CD4-positive, alpha-beta T cell treated with Interleukin-6 for 4 hours (primary cell): ENCODE data around the gene WDR45B.

Experiments used
- DNase-seq: peaks from one replicate; pipeline ENCODE4 v3.0.0-alpha.2; 2020; ENCODE audit warnings: mixed read lengths

WDR45B gene

GRCh38 chr17:82619641-82620040 is 28.6 kb downstream of the WDR45B start:
- DNase-seq, result no peak

DNA sequence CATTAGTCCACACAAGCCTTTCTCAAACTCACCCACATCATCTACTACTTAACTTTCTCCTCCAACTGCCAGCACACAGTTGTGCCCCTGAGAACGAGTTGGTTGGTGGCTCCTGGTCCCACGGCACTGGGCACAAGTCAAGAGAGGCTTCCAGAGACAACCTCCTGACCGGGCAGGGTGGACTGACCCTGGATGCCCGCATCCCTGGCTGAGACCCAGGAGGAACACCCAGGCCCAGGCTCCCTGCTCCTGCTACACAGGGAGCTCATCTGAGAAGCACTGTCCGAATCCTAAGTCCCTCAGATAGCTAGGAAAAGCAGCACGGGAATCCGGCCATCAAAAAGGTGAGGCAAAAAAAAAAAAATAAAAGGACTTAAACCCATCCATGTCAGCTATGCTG is 29.0 kb downstream of the WDR45B start:
- no peak for DNase-seq

DNA sequence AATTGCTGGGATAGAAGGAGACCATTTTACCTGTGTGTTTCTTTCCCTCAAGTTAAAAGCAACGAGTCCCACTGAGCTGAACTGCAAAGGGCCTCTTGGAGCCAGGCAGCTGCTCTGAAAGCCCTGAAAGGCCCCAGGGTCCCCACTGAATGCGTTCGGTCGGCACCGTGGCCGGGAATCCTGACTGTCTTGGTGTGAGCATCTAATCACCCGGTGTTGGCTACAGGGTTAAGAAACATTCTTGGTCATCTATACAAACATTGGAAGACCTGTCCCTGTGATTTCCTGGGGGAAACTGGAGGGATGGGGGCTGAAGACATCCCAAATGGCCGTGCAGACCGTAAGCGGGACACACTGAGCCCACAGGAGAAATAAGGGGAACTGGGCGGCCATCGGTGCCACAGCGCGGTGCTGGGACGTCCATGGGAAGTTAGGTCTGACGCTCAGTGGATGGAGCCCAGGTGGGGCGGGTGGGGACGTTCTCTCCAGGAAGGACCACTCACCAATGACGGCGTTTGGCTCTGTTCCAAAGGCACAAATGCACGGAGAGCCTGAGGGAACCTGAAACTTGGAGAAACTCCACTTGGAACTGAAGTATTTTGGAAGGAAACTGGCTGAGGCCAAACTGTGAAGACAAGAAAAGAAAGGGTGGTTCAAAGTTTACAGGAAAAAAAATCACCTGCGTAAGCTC is 32.1 kb downstream of the WDR45B start:
- no peak for DNase-seq

GRCh38 chr17:82615084-82616020 is 32.9 kb downstream of the WDR45B start:
- DNase-seq, result no peak

DNA sequence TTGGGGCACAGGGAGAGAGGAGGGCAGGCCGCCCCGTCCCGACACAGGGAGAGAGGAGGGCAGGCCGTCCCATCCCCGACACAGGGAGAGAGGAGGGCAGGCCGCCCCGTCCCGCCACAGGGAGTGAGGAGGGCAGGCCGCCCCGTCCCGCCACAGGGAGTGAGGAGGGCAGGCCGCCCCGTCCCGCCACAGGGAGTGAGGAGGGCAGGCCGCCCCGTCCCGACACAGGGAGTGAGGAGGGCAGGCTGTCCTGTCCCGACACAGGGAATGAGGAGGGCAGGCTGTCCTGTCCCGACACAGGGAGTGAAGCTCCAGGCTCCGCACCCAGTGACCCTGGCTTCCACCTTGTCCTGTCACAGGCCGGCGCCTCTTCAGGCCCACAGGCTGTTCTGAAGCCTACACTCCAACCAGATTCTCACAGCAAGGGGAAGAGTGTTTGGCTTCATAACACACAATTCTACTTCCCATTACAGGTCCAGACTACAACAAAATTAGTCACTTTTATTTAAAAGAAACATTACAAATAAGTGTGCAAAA is 34.1 kb downstream of the WDR45B start:
- DNase-seq, result no peak

- DNase-seq, result no peak
These were observed 34.8 kb downstream of the WDR45B start for GRCh38 chr17:82613283-82614094.

- no peak for DNase-seq
These were observed 36.8 kb downstream of the WDR45B start for GRCh38 chr17:82611140-82612058.

DNA sequence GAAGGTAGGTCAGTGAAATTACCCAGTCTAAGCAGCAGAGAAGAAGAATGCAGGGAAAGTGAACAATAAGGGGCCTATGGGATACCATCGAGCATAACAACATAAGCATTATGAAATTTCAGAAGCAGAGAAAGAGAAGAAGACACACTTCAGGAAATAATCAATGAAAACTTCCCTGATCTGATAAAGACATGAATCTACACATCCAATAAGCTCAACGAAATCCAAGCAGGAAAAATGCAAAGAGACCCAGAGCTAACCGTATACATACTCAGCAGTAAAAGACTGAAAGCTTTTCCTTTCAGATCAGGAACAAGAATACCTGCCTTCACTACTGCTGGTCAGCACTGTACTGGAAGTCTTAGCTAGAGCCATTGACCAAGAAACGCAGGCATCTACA is 38.6 kb downstream of the WDR45B start:
- DNase-seq, result no peak

GRCh38 chr17:82608816-82609215 is 39.4 kb downstream of the WDR45B start:
- no peak for DNase-seq

- no peak for DNase-seq
These were observed 42.2 kb downstream of the WDR45B start for GRCh38 chr17:82605939-82606600.

DNA sequence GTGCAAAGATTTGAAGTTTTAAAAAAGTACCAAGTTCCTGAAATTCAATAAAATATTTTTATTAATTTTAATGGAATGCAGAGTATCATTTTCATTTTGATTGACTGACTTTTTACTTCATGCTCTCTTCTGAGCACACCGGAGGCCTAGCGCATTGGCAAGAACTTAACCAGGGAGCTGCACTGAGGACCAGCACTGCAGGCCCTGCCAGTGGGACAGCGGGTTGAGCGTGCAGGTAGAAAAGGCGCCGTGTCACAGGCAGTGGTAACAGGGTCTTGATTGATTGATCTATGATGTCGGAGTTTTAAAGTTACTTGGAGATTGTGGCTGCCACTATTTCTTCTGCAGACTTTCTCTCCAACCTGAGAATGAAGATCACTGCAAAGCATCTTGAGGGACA is 43.7 kb downstream of the WDR45B start:
- no peak for DNase-seq

- peak; percentile 23 for DNase-seq
These were observed 44.2 kb downstream of the WDR45B start for GRCh38 chr17:82603981-82604448.

DNA sequence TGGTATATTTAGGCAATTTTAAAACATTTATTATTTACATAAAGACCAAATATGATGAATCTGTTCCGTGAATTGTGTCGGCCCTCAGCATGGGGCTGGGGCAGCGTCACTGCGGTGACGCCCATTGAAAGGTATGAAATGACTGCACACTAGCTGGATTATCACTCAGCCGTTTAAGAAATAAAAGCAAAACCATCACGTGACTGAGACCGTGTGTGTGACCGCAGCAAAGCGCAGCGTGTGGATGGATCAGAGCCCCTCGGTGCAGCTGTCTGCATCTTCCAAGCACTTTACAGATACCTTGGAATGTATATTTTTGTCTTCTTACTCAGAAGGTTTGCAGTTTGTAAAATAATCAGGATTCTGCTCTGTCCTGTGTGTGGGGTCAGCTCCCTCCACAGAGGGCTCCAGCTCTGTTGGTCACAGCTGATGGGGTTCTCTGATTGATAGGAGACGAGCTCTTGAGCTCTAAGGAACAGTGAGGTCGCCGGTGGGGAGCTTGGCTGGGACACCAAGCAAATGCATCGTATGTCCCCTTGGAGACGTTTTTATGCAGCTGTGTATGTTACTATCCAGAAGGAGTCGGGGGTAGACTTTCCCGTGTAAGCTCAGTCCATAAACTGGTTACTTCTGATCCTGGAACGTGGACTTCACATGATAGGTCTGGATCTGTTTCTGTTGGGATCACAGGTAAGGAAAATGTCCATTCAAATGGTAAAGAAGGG is 45.1 kb downstream of the WDR45B start:
- no peak for DNase-seq

GRCh38 chr17:82602487-82602886 is 45.8 kb downstream of the WDR45B start:
- no peak for DNase-seq

GRCh38 chr17:82601447-82602000 is 46.7 kb downstream of the WDR45B start:
- no peak for DNase-seq

DNA sequence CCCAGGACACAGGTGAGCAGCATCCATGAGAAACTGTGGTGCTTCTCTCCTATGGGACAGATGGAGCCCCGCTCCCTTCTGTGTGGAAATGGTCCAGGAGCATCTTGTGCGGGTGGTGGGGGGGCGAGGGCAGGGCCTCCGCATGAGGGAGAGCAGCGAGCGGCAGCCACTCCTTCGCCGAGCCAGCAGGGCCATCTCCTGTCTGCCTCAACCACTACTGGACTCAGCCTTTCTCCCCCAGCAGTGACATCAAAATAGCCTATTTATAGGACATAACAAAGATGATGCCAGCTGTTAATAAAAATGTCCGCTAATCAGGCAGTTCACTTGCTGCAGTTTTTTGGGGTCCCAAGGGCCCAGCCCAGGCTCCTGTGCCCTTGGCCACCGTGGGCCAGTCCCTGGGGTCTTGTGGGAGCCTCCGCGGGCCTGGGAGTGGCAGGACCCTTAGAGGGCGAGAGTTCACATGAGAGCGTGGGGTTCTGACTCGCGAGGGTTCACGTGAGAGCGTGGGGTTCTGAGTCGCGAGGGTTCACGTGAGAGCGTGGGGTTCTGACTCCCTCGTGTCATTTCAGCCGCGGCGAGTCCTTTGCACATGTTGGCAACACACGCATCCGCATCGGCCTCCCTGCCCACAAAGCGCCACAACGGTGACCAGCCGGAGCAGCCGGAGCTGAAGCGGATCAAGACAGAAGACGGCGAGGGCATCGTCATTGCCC is 47.4 kb downstream of the WDR45B start:
- DNase-seq, result no peak

DNA sequence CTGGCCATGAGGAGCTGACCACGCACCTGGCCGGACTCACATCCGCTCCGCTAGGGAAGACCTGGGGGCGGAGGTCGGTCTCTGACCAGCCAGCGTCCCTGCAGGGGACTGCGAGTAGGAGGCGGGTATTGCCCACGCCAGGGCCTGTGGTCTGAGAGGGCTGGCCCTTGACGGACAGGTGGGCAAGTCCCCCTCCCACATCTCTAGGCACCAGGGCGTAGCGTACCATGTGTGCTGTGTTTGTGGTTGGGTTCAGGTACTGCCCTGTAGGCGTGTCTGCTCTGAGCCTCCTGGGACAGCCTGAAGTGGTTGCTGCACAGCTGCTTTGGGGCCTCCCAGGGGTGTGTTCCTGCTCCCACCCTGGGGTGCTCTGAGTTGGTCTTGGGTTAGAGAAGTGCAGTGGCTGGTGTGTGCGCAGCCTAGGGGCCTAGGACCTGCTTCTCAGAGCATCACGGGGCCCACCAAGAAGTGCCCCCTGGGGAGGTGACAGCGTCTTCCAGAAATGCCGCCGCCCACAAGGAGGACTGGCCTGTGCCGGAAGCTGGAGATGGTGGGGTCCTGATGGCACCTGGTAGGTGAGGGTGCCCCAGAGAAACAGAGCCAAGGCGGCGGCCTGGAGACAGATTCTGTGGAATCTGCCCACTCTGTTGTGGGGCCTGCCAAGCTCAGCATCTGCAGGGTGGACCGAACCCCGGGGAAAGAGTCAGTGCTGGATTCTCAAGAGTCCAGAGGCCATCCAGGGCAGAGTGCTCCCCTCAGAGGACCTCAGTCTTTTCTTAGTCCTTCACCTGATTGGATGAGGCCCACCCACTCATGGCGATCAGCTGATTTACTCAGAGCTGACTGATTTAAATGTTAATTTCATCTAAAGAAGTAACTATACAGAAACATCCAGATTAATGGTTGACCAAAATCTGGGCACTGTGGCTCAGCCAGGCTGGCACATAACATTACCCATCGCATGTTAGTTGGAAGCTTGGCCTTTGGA is 48.3 kb downstream of the WDR45B start:
- no peak for DNase-seq
